Sigmoid colon (tissue), 7 donors: Measurements from ENCODE around the gene KIF11. TPM values are rescaled to one million over a fixed set of nuclear protein-coding genes. Genes with fewer than 3 reads are reported as not detected.

ENCODE experiments used
- DNase-seq: peaks from one replicate; pipeline ENCODE4 v3.0.0-alpha.2; 2019
- H3K27ac ChIP-seq, 4 donors: fragments of 200-600 bp; sonication (generic); one replicate each; pipeline ENCODE4 v1.5.1; 2016 to 2019; ENCODE audit warnings: mild to moderate bottlenecking in 1 of 4
- H3K27me3 ChIP-seq, 3 donors: fragments of 200-600 bp; sonication (generic); one replicate each; pipeline ENCODE4 v1.5.1; 2019; ENCODE audit warnings: mild to moderate bottlenecking in 1 of 3
- H3K36me3 ChIP-seq, 4 donors: fragments of 200-600 bp; sonication (generic); one replicate each; pipeline ENCODE4 v1.5.1; 2016 to 2019
- H3K4me1 ChIP-seq, 4 donors: fragments of 200-600 bp; sonication (generic); one replicate each; pipeline ENCODE4 v1.5.1; 2017 to 2019
- H3K4me3 ChIP-seq, 4 donors: fragments of 200-600 bp; sonication (generic); one replicate each; pipeline ENCODE4 v1.5.1; 2017 to 2019; ENCODE audit warnings: mild to moderate bottlenecking in 2 of 4, moderate library complexity in 1 of 4
- H3K9me3 ChIP-seq, 4 donors: fragments of 200-600 bp in 3 of 4; sonication (generic) in 3 of 4; one replicate each; pipeline versions ENCODE4 v1.5.1 to v1.6.1; 2013 to 2019
- EP300 ChIP-seq, 4 donors: sonication (generic); formaldehyde crosslinking; IDR thresholded peaks; one replicate each; pipeline ENCODE4 v1.6.1; 2017; ENCODE audit warnings: antibody characterized with exemption in 4 of 4
- POLR2A ChIP-seq, 2 donors: fragments of 450-650 bp; IDR thresholded peaks; one replicate each; pipeline ENCODE4 v1.6.1; 2016; ENCODE audit warnings: antibody characterized with exemption in 2 of 2, mild to moderate bottlenecking in 2 of 2, moderate library complexity in 2 of 2
- POLR2AphosphoS5 ChIP-seq, 4 donors: sonication (generic); formaldehyde crosslinking; IDR thresholded peaks; one replicate each; pipeline ENCODE4 v1.6.1; 2017; ENCODE audit warnings: antibody characterized with exemption in 4 of 4
- WGBS, 2 donors: extraction: QIAGEN DNeasy Blood & Tissue Kit; methylation state at CpG; one replicate each; pipeline ENCODE4 v1.1.7; 2013; 5-methylcytosine and 5-hydroxymethylcytosine counted together
- intact Hi-C: fragments of 100-400 bp; cut with DNase I; formaldehyde crosslinking; loops from one replicate; pipeline ENCODE4 v1.15.1; 2023
- polyA plus RNA-seq, 3 donors: library from polyadenylated mRNA; stranded (reverse); fragments of 200-250 nt; gene quantifications; one replicate each; pipeline ENCODE4 v1.2.3, GENCODE V29; 2013
- total RNA-seq, 4 donors: library from RNA; depleted of rRNA; stranded (reverse); fragments of >200 nt; gene quantifications; one replicate each; pipeline ENCODE4 v1.1.0, GENCODE V29; 2016
- TF ChIP-seq, protein P1 (sequence below), 4 experiments: fragments of 450-650 bp in 3 of 4; fragments of 200-600 bp in 1 of 4; IDR thresholded peaks; one replicate each; pipeline ENCODE4 v1.5.1; 2016 to 2019; ENCODE audit warnings: antibody characterized with exemption in 4 of 4, mild to moderate bottlenecking in 3 of 4, moderate library complexity in 2 of 4
- donor health status: healthy with polysubstance abuse.
- donor health status: Bipolar disorder and iron deficiency.
- donor health status: healthy.

KIF11 gene
- total and polyA plus RNA-seq, 7 donors, result 0.16 to 10.1 (median 0.95) TPM

GRCh38 chr10:92571649-92572048 is 21.3 kb upstream of the KIF11 start:
- H3K27ac ChIP-seq, result no peak overlapping the region
- no peak overlapping the region for H3K4me3 ChIP-seq
- peaks cover 2 to 42% (median 23%) of the 10 kb centered on the region in 4 donors for H3K4me1 ChIP-seq
- H3K9me3 ChIP-seq, result no peaks in the 10 kb centered on the region
- TF ChIP-seq POLR2AphosphoS5 (IDR thresholded peaks at IDR 0.05) (no peak), POLR2A (IDR thresholded peaks at IDR 0.05) (no peak), EP300 (IDR thresholded peaks at IDR 0.05) (no peak)
- peaks cover 0 to 5% (median 2%) of the 10 kb centered on the region in 4 donors for H3K36me3 ChIP-seq
- intact Hi-C loops, result no loop called here
- no peaks in the 10 kb centered on the region for H3K27me3 ChIP-seq
- no peak for DNase-seq
- WGBS, 2 donors, result 62 to 86% methylated on average over 2 of the region's 2 CpGs

DNA sequence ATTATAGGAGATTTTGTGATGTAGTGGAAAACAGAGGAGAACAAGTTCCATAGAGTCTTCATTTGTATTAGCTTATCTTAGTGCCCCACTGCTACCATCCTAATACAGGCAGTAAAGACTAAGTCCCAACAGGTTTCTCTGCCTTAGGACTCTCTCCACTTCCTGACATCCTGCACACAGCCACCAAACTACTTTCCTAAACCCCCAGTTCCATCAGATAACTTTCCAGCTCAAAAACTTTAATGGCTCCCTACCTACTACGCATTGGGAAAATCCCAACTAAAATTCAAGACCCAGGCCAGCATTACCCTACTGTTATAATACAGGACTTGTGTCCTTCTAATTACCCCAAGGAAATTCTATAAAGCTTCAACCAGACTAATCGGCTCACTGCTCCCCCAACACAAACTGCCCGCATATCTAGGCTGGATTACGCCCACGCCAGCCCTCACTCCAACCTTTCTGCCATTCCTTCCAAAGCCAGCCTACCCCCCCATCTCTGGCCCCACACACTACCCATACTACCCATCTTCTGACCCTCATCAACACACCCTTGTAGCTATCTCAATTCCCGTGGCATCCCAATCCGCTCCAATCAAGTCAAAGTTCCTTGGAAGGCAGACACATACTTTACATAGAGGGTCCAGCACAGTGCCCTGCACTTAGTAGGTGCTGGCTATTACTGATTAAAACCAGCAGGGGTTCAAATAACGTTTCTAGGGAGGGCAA is 20.4 kb upstream of the KIF11 start:
- WGBS, 2 donors, result 58 to 73% methylated on average over 8 of the region's 8 CpGs
- H3K27me3 ChIP-seq, result no peaks in the 10 kb centered on the region
- H3K9me3 ChIP-seq, result no peaks in the 10 kb centered on the region
- peaks cover 0 to 5% (median 2%) of the 10 kb centered on the region in 4 donors for H3K36me3 ChIP-seq
- intact Hi-C loops, result loop anchor here (1.0 kb wide), 1 partner anchor 20 kb away; no protein-coding TSS in a partner anchor
- peaks cover 2 to 42% (median 23%) of the 10 kb centered on the region in 4 donors for H3K4me1 ChIP-seq
- H3K27ac ChIP-seq, result peak overlapping the region; percentile 95 to 98 (median 98)
- no peak for DNase-seq
- no peak for TF ChIP-seq POLR2AphosphoS5 (IDR thresholded peaks at IDR 0.05)
- no peak for TF ChIP-seq POLR2A (IDR thresholded peaks at IDR 0.05)
- TF ChIP-seq, protein P1, sequence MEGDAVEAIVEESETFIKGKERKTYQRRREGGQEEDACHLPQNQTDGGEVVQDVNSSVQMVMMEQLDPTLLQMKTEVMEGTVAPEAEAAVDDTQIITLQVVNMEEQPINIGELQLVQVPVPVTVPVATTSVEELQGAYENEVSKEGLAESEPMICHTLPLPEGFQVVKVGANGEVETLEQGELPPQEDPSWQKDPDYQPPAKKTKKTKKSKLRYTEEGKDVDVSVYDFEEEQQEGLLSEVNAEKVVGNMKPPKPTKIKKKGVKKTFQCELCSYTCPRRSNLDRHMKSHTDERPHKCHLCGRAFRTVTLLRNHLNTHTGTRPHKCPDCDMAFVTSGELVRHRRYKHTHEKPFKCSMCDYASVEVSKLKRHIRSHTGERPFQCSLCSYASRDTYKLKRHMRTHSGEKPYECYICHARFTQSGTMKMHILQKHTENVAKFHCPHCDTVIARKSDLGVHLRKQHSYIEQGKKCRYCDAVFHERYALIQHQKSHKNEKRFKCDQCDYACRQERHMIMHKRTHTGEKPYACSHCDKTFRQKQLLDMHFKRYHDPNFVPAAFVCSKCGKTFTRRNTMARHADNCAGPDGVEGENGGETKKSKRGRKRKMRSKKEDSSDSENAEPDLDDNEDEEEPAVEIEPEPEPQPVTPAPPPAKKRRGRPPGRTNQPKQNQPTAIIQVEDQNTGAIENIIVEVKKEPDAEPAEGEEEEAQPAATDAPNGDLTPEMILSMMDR (IDR thresholded peaks at IDR 0.05), result no peak
- no peak for TF ChIP-seq EP300 (IDR thresholded peaks at IDR 0.05)
- H3K4me3 ChIP-seq, result peak overlapping the region; percentile 82 to 97 (median 89)

DNA sequence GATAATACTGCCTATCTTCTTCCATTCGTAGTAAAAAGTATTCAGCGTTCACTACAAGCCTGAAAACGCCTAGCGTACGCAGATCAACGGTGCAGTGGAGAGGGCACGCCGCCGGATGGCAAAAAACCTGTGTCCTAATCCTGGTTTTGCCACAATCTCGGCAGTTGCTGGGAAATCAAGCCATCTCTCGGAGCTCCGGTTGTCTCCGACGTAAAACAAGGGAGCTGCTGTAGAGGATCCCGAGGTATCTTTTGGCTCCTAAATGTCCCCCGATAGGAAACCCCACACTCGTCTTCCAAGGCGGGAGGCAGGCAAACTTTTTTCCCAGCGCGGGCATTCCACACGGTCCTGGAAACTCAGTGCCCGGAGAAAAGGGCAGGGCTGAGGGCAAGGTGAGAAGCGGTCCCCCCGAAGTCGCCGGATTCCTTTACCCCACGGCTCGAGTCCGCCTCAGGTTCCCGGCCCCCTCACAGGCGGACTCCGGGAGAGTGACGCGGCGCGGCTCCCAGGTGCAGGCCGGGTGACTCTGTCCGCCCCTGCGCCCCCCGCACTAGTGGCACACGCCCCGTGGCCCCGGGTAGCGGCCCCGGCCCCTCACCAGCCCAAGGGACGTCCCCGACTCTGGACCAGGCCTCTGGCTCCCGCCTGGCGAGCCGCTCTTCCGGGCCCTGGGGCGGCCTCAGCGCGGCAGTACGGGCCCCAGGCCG is 19.7 kb upstream of the KIF11 start:
- intact Hi-C loops, result loop anchor here (1.0 kb wide), 1 partner anchor 19 kb away; no protein-coding TSS in a partner anchor
- WGBS, 2 donors, result 1% methylated on average over 56 of the region's 56 CpGs
- H3K36me3 ChIP-seq, result peaks cover 0 to 3% (median 0%) of the 10 kb centered on the region in 4 donors
- H3K27me3 ChIP-seq, result no peaks in the 10 kb centered on the region
- peak overlapping the region; percentile 95 to 98 (median 98) for H3K27ac ChIP-seq
- peak in 1 of 4 donors; percentile 24 for TF ChIP-seq POLR2AphosphoS5 (IDR thresholded peaks at IDR 0.05)
- no peak for TF ChIP-seq EP300 (IDR thresholded peaks at IDR 0.05)
- TF ChIP-seq POLR2A (IDR thresholded peaks at IDR 0.05), result no peak
- TF ChIP-seq, protein P1 (IDR thresholded peaks at IDR 0.05), result peak in 2 of 4 experiments; percentile 14 to 23
- peak overlapping the region; percentile 82 to 97 (median 89) for H3K4me3 ChIP-seq
- H3K4me1 ChIP-seq, result peaks cover 2 to 42% (median 23%) of the 10 kb centered on the region in 4 donors
- peak; percentile 72 for DNase-seq
- H3K9me3 ChIP-seq, result no peaks in the 10 kb centered on the region

DNA sequence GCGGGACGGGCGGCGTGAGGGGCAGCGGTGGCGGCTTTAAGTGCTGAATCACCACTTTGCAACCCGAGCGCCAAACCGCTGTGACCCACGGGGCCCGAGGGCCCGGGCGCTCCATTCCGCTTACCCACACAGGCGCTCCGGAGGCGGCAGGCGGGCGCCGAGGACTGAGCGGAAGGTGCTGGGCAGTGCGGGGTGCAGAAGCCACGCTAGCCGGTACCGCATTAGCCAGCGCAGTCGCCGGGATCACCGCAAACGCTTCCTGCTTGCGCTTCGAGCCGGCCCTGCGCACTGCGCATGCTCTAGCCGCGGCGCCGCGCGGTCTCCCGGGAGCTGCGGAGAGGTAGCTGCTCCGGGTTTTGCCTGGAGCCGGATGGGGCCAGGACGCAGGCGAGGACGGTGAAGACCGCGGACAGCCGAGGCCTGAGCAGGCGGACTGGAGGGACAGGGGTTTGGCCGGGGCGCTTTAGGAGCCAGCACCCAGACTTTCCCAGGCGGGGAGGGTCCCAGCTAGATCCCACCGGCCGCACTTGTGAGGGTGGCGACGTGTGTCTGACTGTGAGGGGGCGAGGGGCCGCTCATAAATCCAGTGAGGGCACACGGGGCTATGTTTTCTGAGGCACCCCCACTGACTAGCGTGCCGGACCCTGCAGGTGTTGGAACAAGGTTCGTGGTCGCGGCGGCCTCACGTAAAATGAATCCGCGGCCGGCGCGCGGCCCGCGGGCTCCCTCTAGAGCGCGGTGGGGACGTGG is 19.0 kb upstream of the KIF11 start, which contains the start of gene IDE:
Gene IDE (minus strand): TSS at position 296 of the 750 bp plus-strand sequence. CDS start 74 bp downstream, at position 222.
- TF ChIP-seq POLR2A (IDR thresholded peaks at IDR 0.05), result peak; percentile 28 to 29
- peak; percentile 27 to 76 (median 70) for TF ChIP-seq POLR2AphosphoS5 (IDR thresholded peaks at IDR 0.05)
- TF ChIP-seq EP300 (IDR thresholded peaks at IDR 0.05), result no peak
- TF ChIP-seq, protein P1 (IDR thresholded peaks at IDR 0.05), result peak; percentile 68 to 86 (median 76)
- peak within 1 kb of the TSS; percentile 82 to 97 (median 89) for H3K4me3 ChIP-seq
- 0 to 1% methylated on average over 80 of the region's 80 CpGs for WGBS, 2 donors
- H3K27ac ChIP-seq, result peak within 1 kb of the TSS; percentile 95 to 98 (median 98)
- DNase-seq, result peak; percentile 93
- H3K27me3 ChIP-seq, result no peaks in the 10 kb centered on the region
- H3K9me3 ChIP-seq, result no peaks in the 10 kb centered on the region
- H3K36me3 ChIP-seq, result peaks cover 0 to 3% (median 0%) of the 10 kb centered on the region in 4 donors
- H3K4me1 ChIP-seq, result peaks cover 2 to 40% (median 23%) of the 10 kb centered on the region in 4 donors
- intact Hi-C loops, result loop anchor here (1.0 to 2.0 kb wide), 3 partner anchors 18 to 307 kb away; no protein-coding TSS in a partner anchor
